Measurements from ENCODE around the gene LATS2. TPM values are rescaled to one million over a fixed set of nuclear protein-coding genes. Genes with fewer than 3 reads are reported as not detected.

LATS2 gene
- total RNA-seq: 14.9 and 22.6 TPM in 2 replicates

DNA sequence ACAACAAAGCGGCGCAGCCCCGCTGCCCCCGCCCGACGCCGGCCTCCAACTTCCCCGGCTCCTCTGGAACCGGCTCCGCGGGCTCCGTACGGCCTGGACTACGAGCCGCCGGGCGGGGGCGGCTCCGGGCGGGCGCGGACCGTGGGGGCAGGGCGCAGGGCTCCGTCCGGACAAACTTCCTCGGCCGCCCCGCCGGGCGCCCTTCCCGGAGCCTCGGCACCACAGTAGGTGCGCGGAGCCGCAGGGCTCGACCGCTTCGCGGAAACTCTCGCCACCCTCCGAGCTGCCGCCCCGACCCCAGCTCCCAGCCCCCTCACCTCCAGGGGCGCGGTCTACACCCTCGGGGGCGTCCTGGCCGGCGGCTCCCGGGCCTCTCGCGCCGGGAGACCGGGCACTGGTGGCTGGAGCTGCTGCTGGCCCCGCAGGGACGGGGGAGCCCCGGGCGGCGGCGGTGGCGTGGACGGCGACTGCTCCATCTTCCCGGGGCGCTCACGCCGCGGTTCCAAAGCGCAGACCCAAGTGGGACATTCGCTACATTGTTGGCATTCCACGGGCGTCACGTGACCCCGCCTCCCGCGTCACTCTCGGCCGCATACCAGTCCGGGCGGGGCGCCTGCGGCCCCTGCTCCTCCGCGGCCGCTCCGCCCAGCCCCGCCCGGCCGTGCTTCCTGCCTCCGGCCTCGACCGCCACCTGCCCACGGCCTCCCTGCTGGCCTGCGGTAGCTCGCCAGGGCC lies at the start of gene LATS2:
LATS2 (minus strand) TSS at position 558 of the 735 bp plus-strand sequence. CDS start 15,560 bp downstream, outside the sequence.

Small RNA genes lying within 50 kb of the gene (small RNA-seq; reads per million reads assigned to genes)
- gene PPIAP27 (ENCODE audit: low replicate concordance) (not detected), gene RNU4-9P (ENCODE audit: low replicate concordance) (not detected)

Other genes with a start within 250 kb of the LATS2 start
- 16.2 and 34.6 TPM in 2 replicates for gene XPO4, start 158.8 kb downstream of the LATS2 start, total RNA-seq
- gene SAP18, start 78.5 kb upstream of the LATS2 start, total RNA-seq: 31.9 and 33.3 TPM in 2 replicates
- gene SKA3, start 115.0 kb upstream of the LATS2 start, total RNA-seq: 10.5 and 22.3 TPM in 2 replicates
- gene MRPL57, start 115.1 kb upstream of the LATS2 start, total RNA-seq: 10.1 and 19.3 TPM in 2 replicates